ENCODE measurements around the gene TAF1B. TPM values are rescaled to one million over a fixed set of nuclear protein-coding genes. Genes with fewer than 3 reads are reported as not detected.
A peak's percentile ranks its signal among the peaks of the same experiment; 100 is the strongest.

Gene TAF1B
- total and polyA plus RNA-seq, 8 donors, result 22.0 to 33.9 (median 28.2) TPM

DNA sequence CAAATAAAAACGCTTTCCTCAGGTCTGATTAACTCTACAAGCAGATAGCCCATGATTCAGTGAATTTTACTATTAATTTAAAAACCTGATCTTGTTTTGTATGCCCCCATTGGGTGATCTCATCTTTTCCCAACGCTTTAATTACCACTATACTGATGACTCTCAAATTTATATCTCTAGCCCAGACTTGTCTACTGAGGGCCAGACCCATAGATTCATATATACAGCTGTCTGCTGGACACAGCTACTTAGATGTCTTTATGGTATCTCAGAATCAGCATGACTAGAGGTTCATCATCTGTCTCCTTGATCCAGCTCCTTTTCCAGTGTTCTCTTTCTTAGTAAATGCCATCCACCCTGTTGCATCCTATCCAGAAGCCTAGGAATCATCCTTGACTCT is 33.8 kb downstream of the TAF1B start:
- TF ChIP-seq, protein P1, sequence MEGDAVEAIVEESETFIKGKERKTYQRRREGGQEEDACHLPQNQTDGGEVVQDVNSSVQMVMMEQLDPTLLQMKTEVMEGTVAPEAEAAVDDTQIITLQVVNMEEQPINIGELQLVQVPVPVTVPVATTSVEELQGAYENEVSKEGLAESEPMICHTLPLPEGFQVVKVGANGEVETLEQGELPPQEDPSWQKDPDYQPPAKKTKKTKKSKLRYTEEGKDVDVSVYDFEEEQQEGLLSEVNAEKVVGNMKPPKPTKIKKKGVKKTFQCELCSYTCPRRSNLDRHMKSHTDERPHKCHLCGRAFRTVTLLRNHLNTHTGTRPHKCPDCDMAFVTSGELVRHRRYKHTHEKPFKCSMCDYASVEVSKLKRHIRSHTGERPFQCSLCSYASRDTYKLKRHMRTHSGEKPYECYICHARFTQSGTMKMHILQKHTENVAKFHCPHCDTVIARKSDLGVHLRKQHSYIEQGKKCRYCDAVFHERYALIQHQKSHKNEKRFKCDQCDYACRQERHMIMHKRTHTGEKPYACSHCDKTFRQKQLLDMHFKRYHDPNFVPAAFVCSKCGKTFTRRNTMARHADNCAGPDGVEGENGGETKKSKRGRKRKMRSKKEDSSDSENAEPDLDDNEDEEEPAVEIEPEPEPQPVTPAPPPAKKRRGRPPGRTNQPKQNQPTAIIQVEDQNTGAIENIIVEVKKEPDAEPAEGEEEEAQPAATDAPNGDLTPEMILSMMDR (IDR thresholded peaks at IDR 0.05), result no peak
- no peak overlapping the region for H3K4me3 ChIP-seq

GRCh38 chr2:9877726-9878125 is 34.5 kb downstream of the TAF1B start:
- Histone ChIP-seq H3K4me1 (no peaks in the 10 kb centered on the region), H3K9me3 (no peaks in the 10 kb centered on the region), H3K27me3 (no peaks in the 10 kb centered on the region), H3K36me3 (peaks cover 0 to 55% of the 10 kb centered on the region in 2 donors), H3K4me3 (no peak overlapping the region), H3K27ac (no peak overlapping the region)
- no peak for DNase-seq
- TF ChIP-seq, protein P1 (IDR thresholded peaks at IDR 0.05), result no peak
- intact Hi-C loops (cut with DNase I), result no loop called here
- no peak for ATAC-seq

More for the DNA sequence above, 33.8 kb downstream of the TAF1B start:
- ATAC-seq (no peak), DNase-seq (no peak)
- Histone ChIP-seq H3K27ac (no peak overlapping the region), H3K36me3 (peaks cover 0 to 57% of the 10 kb centered on the region in 2 donors), H3K4me1 (no peaks in the 10 kb centered on the region), H3K9me3 (no peaks in the 10 kb centered on the region), H3K27me3 (no peaks in the 10 kb centered on the region)
- intact Hi-C loops (cut with DNase I), result no loop called here

- peaks cover 0 to 63% of the 10 kb centered on the region in 2 donors for H3K36me3 ChIP-seq
These were observed 36.4 kb downstream of the TAF1B start for GRCh38 chr2:9879455-9880194.

DNA sequence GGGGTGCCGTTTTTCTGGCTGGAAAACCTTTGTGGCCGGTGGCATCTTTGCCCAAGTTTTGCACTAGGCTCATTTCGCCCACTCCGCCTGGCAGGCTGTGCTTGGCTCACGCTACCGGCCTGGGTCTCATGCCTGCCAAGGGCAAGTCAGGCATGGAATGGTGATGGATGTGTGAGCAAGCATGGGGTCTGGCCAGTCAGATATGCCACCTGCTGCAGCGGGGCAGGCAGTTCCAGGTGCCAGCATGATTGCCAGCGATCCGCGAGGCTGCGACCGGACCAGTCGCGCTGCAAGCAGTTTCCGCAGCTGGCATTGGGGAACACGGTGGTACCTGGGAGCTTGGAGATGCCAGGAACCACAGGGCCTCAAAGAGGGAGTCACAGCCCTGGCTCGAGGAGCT is 40.6 kb downstream of the TAF1B start:
- Histone ChIP-seq H3K9me3 (peaks cover 0 to 16% of the 10 kb centered on the region in 2 donors), H3K4me1 (no peaks in the 10 kb centered on the region), H3K36me3 (peaks cover 0 to 38% of the 10 kb centered on the region in 2 donors), H3K27ac (no peak overlapping the region), H3K4me3 (no peak overlapping the region), H3K27me3 (no peaks in the 10 kb centered on the region)
- ATAC-seq (no peak), DNase-seq (peak in 1 of 4 donors; percentile 51)
- TF ChIP-seq, protein P1 (IDR thresholded peaks at IDR 0.05), result no peak
- intact Hi-C loops (cut with DNase I), result no loop called here

More at GRCh38 chr2:9879455-9880194, 36.4 kb downstream of the TAF1B start:
- ATAC-seq (no peak), DNase-seq (no peak)
- TF ChIP-seq, protein P1 (IDR thresholded peaks at IDR 0.05), result no peak
- no peaks in the 10 kb centered on the region for H3K27me3 ChIP-seq
- no peak overlapping the region for H3K4me3 ChIP-seq
- H3K9me3 ChIP-seq, result no peaks in the 10 kb centered on the region
- H3K27ac ChIP-seq, result no peak overlapping the region
- no peaks in the 10 kb centered on the region for H3K4me1 ChIP-seq
- intact Hi-C loops (cut with DNase I), result no loop called here

DNA sequence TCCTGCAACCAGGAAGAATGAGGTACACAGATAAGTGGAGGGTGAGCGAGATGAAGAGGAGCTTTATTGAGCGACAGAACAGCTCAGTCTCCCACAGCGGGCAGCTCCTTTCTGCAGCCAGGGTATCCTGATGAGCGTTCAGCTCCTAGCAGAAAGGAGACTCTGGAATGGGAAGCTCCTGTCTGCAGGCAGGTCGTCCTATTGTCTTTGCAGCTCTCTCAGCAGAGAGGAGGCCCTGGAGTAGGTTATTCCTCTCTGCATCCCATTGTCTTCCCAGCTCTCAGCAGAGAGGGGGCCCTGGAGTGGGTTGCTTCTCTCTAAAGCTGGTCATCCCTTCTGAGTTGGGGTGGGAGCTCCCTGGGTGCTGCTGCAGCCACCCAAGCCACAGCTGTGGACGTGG is 41.2 kb downstream of the TAF1B start:
- TF ChIP-seq, protein P1 (IDR thresholded peaks at IDR 0.05), result no peak
- DNase-seq, result no peak
- H3K27ac ChIP-seq, result no peak overlapping the region
- no peak for ATAC-seq
- no peak overlapping the region for H3K4me3 ChIP-seq
- intact Hi-C loops (cut with DNase I), result no loop called here
- H3K9me3 ChIP-seq, result peaks cover 0 to 16% of the 10 kb centered on the region in 2 donors
- H3K27me3 ChIP-seq, result no peaks in the 10 kb centered on the region
- peaks cover 0 to 33% of the 10 kb centered on the region in 2 donors for H3K36me3 ChIP-seq
- peaks cover 0 to 1% of the 10 kb centered on the region in 2 donors for H3K4me1 ChIP-seq

All from left lung (tissue), 10 donors.